ENCODE measurements around the gene FIBP. TPM values are rescaled to one million over a fixed set of nuclear protein-coding genes. Genes with fewer than 3 reads are reported as not detected.

FIBP gene
- total RNA-seq, 1 donor from 2014 or later, result 76.5 TPM

DNA sequence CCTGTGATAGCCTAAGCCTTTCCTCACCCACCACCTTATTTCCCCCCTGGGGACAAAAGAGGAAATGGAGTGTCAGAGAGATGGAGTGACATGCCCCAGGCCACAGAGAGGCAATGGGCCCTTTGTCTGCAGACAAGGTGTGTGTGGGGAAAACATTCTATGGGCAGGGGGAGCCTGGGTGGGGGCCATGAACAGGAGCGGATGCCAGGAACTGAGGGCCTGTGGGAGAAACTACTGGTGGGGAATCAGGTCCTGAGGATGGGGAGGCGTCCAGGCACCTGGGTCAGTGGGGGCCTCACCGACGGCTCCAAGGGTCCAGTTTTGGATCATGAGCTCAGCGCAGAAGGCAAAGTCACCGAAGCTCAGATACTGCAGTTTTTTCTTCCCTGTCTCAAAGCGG, 3.0 kb downstream of the FIBP start:
- intact Hi-C loops (cut with micrococcal nuclease), result loop anchor here (10.0 kb wide), 1 partner anchor 250 kb away; no protein-coding TSS in a partner anchor
- ATAC-seq (ENCODE audit: low read depth), result no peak
- no peaks in the 10 kb centered on the region for H3K9me3 Mint-ChIP-seq
- no peak overlapping the region for H3K4me3 Mint-ChIP-seq
- TF ChIP-seq, protein P1, sequence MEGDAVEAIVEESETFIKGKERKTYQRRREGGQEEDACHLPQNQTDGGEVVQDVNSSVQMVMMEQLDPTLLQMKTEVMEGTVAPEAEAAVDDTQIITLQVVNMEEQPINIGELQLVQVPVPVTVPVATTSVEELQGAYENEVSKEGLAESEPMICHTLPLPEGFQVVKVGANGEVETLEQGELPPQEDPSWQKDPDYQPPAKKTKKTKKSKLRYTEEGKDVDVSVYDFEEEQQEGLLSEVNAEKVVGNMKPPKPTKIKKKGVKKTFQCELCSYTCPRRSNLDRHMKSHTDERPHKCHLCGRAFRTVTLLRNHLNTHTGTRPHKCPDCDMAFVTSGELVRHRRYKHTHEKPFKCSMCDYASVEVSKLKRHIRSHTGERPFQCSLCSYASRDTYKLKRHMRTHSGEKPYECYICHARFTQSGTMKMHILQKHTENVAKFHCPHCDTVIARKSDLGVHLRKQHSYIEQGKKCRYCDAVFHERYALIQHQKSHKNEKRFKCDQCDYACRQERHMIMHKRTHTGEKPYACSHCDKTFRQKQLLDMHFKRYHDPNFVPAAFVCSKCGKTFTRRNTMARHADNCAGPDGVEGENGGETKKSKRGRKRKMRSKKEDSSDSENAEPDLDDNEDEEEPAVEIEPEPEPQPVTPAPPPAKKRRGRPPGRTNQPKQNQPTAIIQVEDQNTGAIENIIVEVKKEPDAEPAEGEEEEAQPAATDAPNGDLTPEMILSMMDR (IDR thresholded peaks at IDR 0.05), result no peak
- no peak for DNase-seq
- H3K27ac Mint-ChIP-seq, result peak overlapping the region; percentile 69
- CTCF ChIA-PET, result interaction anchor here (0.6 to 4.0 kb wide), 40 partner anchors 9 to 343 kb away, joined by 3 to 67 read pairs (median 6); partner anchors contain the start of genes AP5B1, BANF1, EIF1AD and FOSL1
- no peaks in the 10 kb centered on the region for H3K27me3 Mint-ChIP-seq
- H3K36me3 Mint-ChIP-seq (ENCODE audit: low read depth), result peaks cover 49% of the 10 kb centered on the region
- POLR2A ChIA-PET, result interaction anchor here (0.6 to 11.8 kb wide), 16 partner anchors 9 to 360 kb away, joined by 3 to 340 read pairs (median 6); partner anchors contain the start of genes BANF1, C11orf68, CFL1 and DRAP1
- peaks cover 58% of the 10 kb centered on the region for H3K4me1 Mint-ChIP-seq

DNA sequence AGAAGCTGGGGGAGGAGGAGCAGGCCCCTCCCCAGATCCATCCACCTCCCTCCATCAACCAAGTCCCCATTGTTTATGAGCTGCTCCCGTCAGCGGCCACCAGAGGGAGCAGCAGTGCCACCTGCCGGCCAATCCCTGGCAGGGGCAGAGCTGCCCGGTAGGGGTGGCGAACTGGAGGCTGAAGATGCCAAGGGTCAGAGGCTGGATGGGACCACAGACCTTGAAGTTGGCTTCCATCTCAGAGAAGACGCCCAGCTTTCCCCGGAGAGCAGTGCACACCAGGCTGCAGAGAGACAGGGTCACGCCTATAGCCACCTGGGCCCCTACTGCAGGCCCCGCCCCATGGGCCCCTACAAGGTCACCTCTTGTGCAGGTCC, 3.6 kb downstream of the FIBP start:
- Mint-ChIP-seq H3K27ac (peak overlapping the region; percentile 69), H3K36me3 (ENCODE audit: low read depth) (peaks cover 49% of the 10 kb centered on the region), H3K27me3 (no peaks in the 10 kb centered on the region), H3K4me3 (peak overlapping the region; percentile 32), H3K9me3 (no peaks in the 10 kb centered on the region), H3K4me1 (peaks cover 55% of the 10 kb centered on the region)
- TF ChIP-seq, protein P1 (IDR thresholded peaks at IDR 0.05), result no peak
- CTCF ChIA-PET, result interaction anchor here (0.6 to 4.0 kb wide), 40 partner anchors 8 to 343 kb away, joined by 3 to 67 read pairs (median 5); partner anchors contain the start of genes AP5B1, BANF1, EIF1AD and FOSL1
- intact Hi-C loops (cut with micrococcal nuclease), result loop anchor here (1.0 to 10.0 kb wide), 4 partner anchors 24 to 250 kb away; partner anchors contain the start of gene MUS81
- POLR2A ChIA-PET, result interaction anchor here (0.6 to 11.8 kb wide), 20 partner anchors 9 to 360 kb away, joined by 3 to 340 read pairs (median 5); partner anchors contain the start of genes BANF1, C11orf68, CFL1 and DRAP1
- DNase-seq (peak; percentile 80), ATAC-seq (ENCODE audit: low read depth) (peak; percentile 45)

DNA sequence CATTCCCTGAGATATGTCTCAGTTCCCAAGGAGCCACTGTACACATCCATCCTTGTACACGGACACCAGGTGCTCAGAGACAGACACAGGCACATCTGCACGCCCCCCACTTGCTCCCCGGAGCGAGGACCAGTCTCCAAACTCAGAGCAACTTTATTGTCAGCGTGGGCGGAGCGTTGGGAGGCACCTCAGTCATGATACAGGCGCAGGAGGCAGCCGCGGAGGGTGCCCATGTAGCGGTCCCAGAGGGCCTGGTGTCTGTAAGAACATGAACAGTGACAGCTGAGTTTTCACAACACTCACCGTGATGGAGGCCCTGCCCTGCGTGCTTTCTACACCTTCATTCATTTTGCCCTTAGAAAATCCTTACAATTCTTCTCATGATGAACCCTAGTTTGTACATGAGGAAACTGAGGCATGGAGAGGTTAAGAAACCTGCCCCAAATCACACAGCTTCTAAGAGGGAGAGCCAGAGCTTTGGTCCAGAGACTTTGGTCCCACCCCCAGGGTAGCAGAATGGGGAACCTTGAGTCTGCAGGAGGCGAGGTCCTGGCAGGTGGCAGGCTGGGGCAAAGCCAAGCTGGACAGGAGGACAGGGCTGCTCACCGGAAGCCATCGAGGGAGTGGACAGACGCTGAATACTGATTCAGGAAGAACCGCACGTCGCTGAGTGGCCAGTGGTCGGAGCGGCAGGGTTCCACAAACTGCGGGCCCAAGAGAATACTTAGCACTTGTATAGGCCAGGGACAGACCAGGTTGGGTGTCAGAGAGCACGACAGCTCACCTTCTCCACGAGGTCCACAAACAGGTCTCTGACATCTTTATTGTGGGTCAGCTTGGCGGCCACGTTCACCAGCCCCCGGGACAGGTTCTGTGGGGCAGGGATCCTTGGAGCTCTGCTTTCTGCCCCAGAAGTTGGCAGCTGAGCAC, 4.2 kb downstream of the FIBP start:
- Mint-ChIP-seq H3K4me1 (peaks cover 53% of the 10 kb centered on the region), H3K4me3 (no peak overlapping the region), H3K36me3 (ENCODE audit: low read depth) (peaks cover 49% of the 10 kb centered on the region), H3K27ac (peak overlapping the region; percentile 69), H3K9me3 (no peaks in the 10 kb centered on the region), H3K27me3 (no peaks in the 10 kb centered on the region)
- ChIA-PET POLR2A (interaction anchor here (0.6 to 11.8 kb wide), 18 partner anchors 10 to 243 kb away, joined by 3 to 340 read pairs (median 6); partner anchors contain the start of genes BANF1, C11orf68, CFL1 and DRAP1), CTCF (interaction anchor here (0.6 to 4.0 kb wide), 38 partner anchors 8 to 342 kb away, joined by 3 to 67 read pairs (median 6); partner anchors contain the start of genes AP5B1, BANF1, EIF1AD and FOSL1)
- TF ChIP-seq, protein P1 (IDR thresholded peaks at IDR 0.05), result no peak
- intact Hi-C loops (cut with micrococcal nuclease), result loop anchor here (1.0 to 10.0 kb wide), 4 partner anchors 24 to 251 kb away; partner anchors contain the start of gene MUS81
- no peak for DNase-seq
- ATAC-seq (ENCODE audit: low read depth), result no peak

DNA sequence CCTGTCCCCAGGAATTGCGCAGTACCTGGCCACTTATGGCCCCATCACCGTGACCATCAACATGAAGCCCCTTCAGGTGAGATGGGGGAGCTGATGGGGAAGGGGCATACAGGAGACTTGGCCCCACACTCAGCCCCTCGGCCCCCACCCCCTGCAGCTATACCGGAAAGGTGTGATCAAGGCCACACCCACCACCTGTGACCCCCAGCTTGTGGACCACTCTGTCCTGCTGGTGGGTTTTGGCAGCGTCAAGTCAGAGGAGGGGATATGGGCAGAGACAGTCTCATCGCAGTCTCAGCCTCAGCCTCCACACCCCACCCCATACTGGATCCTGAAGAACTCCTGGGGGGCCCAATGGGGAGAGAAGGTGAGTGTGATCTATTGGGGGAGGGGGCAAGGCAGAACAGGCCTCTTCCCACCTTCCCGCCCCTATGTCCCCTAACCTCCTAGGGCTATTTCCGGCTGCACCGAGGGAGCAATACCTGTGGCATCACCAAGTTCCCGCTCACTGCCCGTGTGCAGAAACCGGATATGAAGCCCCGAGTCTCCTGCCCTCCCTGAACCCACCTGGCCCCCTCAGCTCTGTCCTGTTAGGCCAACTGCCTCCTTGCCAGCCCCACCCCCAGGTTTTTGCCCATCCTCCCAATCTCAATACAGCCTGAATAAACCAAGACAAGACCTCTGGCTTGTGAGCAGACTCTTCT, 5.1 kb downstream of the FIBP start:
- DNase-seq (no peak), ATAC-seq (ENCODE audit: low read depth) (no peak)
- Mint-ChIP-seq H3K4me3 (no peak overlapping the region), H3K4me1 (peaks cover 45% of the 10 kb centered on the region), H3K9me3 (no peaks in the 10 kb centered on the region), H3K27ac (no peak overlapping the region), H3K36me3 (ENCODE audit: low read depth) (peaks cover 46% of the 10 kb centered on the region), H3K27me3 (no peaks in the 10 kb centered on the region)
- TF ChIP-seq, protein P1 (IDR thresholded peaks at IDR 0.05), result no peak
- intact Hi-C loops (cut with micrococcal nuclease), result loop anchor here (10.0 kb wide), 1 partner anchor 252 kb away; no protein-coding TSS in a partner anchor
- CTCF ChIA-PET, result interaction anchor here (1.3 to 4.0 kb wide), 12 partner anchors 9 to 119 kb away, joined by 4 to 67 read pairs (median 12); partner anchors contain the start of genes BANF1, EIF1AD, FOSL1 and MUS81
- POLR2A ChIA-PET, result interaction anchor here (0.6 to 11.8 kb wide), 4 partner anchors 23 to 119 kb away, joined by 3 to 340 read pairs (median 6); partner anchors contain the start of genes BANF1, C11orf68, CFL1 and DRAP1
